Ishikawa (cell line): ENCODE results near the gene CAMTA1.

Experiments
- MAX ChIP-seq: IDR thresholded peaks from 2 replicates; pipeline ENCODE4 v1.6.1; 2012
- RAD21 ChIP-seq: IDR thresholded peaks from 2 replicates; pipeline ENCODE4 v1.6.1; 2012; ENCODE audit warnings: low read depth
- TEAD4 ChIP-seq: IDR thresholded peaks from 2 replicates; pipeline ENCODE4 v1.6.1; 2012
- USF1 ChIP-seq: IDR thresholded peaks from 2 replicates; pipeline ENCODE4 v1.6.1; 2012

- TF ChIP-seq MAX (no peak), TEAD4 (no peak), USF1 (no peak), RAD21 (no peak)
Measured at GRCh38 chr1:7008975-7009740, 223.9 kb downstream of the CAMTA1 start.
